ENCODE results near the gene NPAS3.

The NPAS3 gene

DNA sequence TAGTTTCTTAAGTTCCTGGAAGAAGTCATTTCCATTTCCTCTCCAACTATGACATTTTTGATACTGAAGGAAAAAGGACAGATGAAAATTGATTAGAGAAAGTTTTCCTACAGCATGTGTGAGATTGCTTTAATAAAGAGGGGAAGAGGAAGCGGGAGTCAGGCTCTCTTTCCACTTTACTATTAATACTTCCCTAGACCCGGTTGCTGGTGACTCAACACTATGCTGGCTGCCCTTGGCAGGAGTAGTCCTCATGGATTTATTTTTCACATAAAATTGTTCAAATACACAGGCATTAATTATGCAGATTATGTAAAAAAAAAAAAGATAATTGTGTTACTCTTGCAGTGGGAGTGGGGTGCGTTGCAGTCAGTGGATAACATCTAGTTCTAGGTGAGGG is 718.8 kb downstream of the NPAS3 start:
- Histone ChIP-seq H3K27ac (no peak overlapping the region), H3K9ac (ENCODE audit: insufficient read length) (no peak overlapping the region), H3K36me3 (ENCODE audit: insufficient read depth, low read length) (no peaks in the 10 kb centered on the region), H3K4me3 (no peak overlapping the region), H3K9me3 (ENCODE audit: low read depth, low read length) (no peaks in the 10 kb centered on the region)
- DNase-seq (ENCODE audit: low read depth, low spot score): no peak
- TF ChIP-seq POLR2AphosphoS5 (IDR thresholded peaks at IDR 0.05; ENCODE audit: borderline replicate concordance, low read depth, low read length) (no peak), FOXP2 (optimal IDR thresholded peaks at IDR 0.05; ENCODE audit: control extremely low read depth, extremely low read length, insufficient read depth) (no peak), EZH2 (IDR thresholded peaks at IDR 0.05) (no peak)

DNA sequence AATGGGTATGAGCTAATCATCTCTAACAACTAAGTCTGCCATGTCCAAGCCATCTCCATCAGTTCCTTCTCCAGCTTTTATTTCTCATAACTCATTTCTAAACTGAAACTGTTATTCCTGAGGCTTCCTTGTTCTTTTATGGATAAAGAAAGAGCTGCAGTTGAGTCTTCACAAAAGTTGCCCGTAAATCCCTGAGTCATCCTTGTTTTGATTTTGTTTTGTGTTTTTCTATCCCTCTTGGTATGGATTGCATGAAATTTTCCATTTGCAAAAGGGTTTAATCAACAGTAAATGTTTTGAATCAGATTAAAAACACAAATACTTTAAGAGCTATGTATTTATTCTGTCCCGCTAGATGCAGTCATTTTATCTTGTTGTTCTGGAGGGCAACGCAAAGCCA is 721.6 kb downstream of the NPAS3 start:
- TF ChIP-seq POLR2AphosphoS5 (IDR thresholded peaks at IDR 0.05; ENCODE audit: borderline replicate concordance, low read depth, low read length): no peak
- TF ChIP-seq EZH2 (IDR thresholded peaks at IDR 0.05): no peak
- no peak for TF ChIP-seq FOXP2 (optimal IDR thresholded peaks at IDR 0.05; ENCODE audit: control extremely low read depth, extremely low read length, insufficient read depth)
- no peak overlapping the region for H3K27ac ChIP-seq
- H3K9ac ChIP-seq (ENCODE audit: insufficient read length): no peak overlapping the region
- DNase-seq (ENCODE audit: low read depth, low spot score): no peak
- H3K9me3 ChIP-seq (ENCODE audit: low read depth, low read length): no peaks in the 10 kb centered on the region
- no peak overlapping the region for H3K4me3 ChIP-seq
- no peaks in the 10 kb centered on the region for H3K36me3 ChIP-seq (ENCODE audit: insufficient read depth, low read length)

DNA sequence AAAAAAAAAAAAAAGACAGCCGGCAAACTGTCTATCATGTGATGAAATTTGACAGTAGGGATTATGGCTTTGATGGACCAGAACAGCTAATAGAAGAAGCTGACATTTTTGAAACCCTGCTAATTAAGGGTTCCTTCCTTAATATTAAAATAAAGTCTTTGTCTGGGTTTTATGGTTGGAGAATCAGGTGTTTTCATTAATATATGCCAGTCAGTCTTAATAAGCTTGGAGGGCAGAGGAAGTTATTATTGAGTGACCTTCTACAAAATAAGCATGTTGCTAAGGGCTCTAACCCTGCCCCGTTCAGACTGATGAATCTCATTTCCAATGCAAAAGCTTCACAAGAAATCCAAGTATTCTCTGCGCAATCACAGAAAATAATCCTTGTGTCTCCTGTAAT is 722.4 kb downstream of the NPAS3 start:
- no peak for DNase-seq (ENCODE audit: low read depth, low spot score)
- Histone ChIP-seq H3K36me3 (ENCODE audit: insufficient read depth, low read length) (no peaks in the 10 kb centered on the region), H3K27ac (no peak overlapping the region), H3K4me3 (no peak overlapping the region), H3K9ac (ENCODE audit: insufficient read length) (no peak overlapping the region), H3K9me3 (ENCODE audit: low read depth, low read length) (no peaks in the 10 kb centered on the region)
- TF ChIP-seq EZH2 (IDR thresholded peaks at IDR 0.05) (no peak), POLR2AphosphoS5 (IDR thresholded peaks at IDR 0.05; ENCODE audit: borderline replicate concordance, low read depth, low read length) (no peak), FOXP2 (optimal IDR thresholded peaks at IDR 0.05; ENCODE audit: control extremely low read depth, extremely low read length, insufficient read depth) (no peak)

DNA sequence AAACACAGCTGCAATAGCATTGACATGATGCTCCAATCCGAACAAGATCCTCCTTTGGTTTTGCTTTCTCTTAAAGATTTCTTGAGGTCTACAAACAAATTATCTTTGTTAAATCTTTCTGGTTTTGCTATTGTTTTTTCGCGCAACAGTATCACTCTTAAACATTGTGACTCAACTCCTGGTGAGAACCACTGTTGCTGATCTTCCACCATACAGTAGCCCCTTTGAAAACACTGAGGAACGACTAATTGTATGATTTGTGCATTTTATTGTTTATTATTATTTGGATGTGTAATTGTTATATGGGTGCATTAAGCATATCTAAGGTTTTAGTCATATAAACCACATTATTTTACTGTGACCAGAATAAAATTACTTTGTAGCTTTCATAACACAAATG is 729.4 kb downstream of the NPAS3 start:
- no peak overlapping the region for H3K9ac ChIP-seq (ENCODE audit: insufficient read length)
- no peak overlapping the region for H3K4me3 ChIP-seq
- no peaks in the 10 kb centered on the region for H3K36me3 ChIP-seq (ENCODE audit: insufficient read depth, low read length)
- no peak overlapping the region for H3K27ac ChIP-seq
- TF ChIP-seq FOXP2 (optimal IDR thresholded peaks at IDR 0.05; ENCODE audit: control extremely low read depth, extremely low read length, insufficient read depth): no peak
- TF ChIP-seq POLR2AphosphoS5 (IDR thresholded peaks at IDR 0.05; ENCODE audit: borderline replicate concordance, low read depth, low read length): no peak
- no peak for TF ChIP-seq EZH2 (IDR thresholded peaks at IDR 0.05)
- no peaks in the 10 kb centered on the region for H3K9me3 ChIP-seq (ENCODE audit: low read depth, low read length)
- no peak for DNase-seq (ENCODE audit: low read depth, low spot score)

DNA sequence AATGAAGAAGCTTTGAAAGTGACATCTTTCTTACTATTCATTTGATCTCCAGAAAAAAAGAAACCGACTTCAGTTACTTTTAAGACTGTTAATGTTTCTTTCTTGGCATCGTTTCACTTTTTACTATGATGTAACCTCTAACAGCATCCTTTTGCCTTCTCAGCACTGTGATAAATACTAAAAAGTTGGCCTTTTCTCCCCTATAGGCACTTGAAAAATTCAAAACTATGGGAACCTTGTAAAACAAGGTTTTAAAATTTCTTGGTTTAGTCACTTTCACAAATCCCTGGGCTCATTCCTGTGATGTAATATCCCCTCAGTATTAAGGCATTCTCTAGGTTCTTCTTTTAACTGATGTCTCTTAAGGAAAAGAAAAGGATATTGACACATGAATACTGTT is 730.4 kb downstream of the NPAS3 start:
- no peak overlapping the region for H3K9ac ChIP-seq (ENCODE audit: insufficient read length)
- H3K27ac ChIP-seq: no peak overlapping the region
- DNase-seq (ENCODE audit: low read depth, low spot score): no peak
- H3K36me3 ChIP-seq (ENCODE audit: insufficient read depth, low read length): no peaks in the 10 kb centered on the region
- no peak overlapping the region for H3K4me3 ChIP-seq
- TF ChIP-seq POLR2AphosphoS5 (IDR thresholded peaks at IDR 0.05; ENCODE audit: borderline replicate concordance, low read depth, low read length) (no peak), FOXP2 (optimal IDR thresholded peaks at IDR 0.05; ENCODE audit: control extremely low read depth, extremely low read length, insufficient read depth) (no peak), EZH2 (IDR thresholded peaks at IDR 0.05) (no peak)
- no peaks in the 10 kb centered on the region for H3K9me3 ChIP-seq (ENCODE audit: low read depth, low read length)

DNA sequence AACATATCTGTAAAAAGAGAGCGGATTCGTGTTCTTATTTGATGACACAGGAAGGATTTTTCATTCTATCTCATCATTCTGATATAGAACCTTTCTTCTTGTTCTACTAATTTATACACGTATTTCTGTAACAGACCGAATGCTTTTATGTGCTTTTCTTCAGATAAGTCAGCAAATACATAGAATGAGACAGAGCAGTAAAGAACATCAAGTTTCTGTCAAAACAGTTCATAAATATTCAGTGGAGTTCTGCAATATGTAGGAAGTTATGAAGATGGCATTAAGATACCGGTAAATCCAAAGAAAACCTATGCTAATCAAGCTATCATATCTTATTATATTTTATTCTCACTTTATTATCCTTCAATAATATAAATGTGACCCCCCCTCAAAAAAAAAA is 731.6 kb downstream of the NPAS3 start:
- H3K9me3 ChIP-seq (ENCODE audit: low read depth, low read length): no peaks in the 10 kb centered on the region
- no peak overlapping the region for H3K27ac ChIP-seq
- H3K9ac ChIP-seq (ENCODE audit: insufficient read length): no peak overlapping the region
- no peaks in the 10 kb centered on the region for H3K36me3 ChIP-seq (ENCODE audit: insufficient read depth, low read length)
- H3K4me3 ChIP-seq: no peak overlapping the region
- TF ChIP-seq EZH2 (IDR thresholded peaks at IDR 0.05) (no peak), FOXP2 (optimal IDR thresholded peaks at IDR 0.05; ENCODE audit: control extremely low read depth, extremely low read length, insufficient read depth) (no peak), POLR2AphosphoS5 (IDR thresholded peaks at IDR 0.05; ENCODE audit: borderline replicate concordance, low read depth, low read length) (no peak)
- DNase-seq (ENCODE audit: low read depth, low spot score): no peak

DNA sequence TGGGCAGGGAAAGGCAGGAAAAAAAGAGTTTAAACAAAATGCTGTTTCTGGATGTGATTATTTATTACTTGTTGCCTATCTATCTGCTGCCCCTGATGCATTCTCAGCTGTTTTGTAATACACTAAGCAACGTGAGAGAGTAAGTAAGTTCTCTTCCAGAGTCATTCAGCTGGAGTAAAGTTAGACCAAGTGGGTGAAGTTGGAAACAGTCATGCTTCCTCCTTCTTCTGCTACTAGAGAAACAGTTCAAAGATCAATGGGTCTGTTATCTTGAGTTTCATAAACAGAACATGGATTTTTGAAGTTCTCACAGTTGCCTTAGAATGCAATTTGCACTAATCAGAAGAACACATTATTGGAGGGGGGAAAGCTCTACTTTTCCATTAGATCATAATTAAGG is 732.9 kb downstream of the NPAS3 start:
- no peaks in the 10 kb centered on the region for H3K9me3 ChIP-seq (ENCODE audit: low read depth, low read length)
- H3K9ac ChIP-seq (ENCODE audit: insufficient read length): no peak overlapping the region
- no peak overlapping the region for H3K27ac ChIP-seq
- H3K4me3 ChIP-seq: no peak overlapping the region
- no peaks in the 10 kb centered on the region for H3K36me3 ChIP-seq (ENCODE audit: insufficient read depth, low read length)
- no peak for DNase-seq (ENCODE audit: low read depth, low spot score)
- TF ChIP-seq FOXP2 (optimal IDR thresholded peaks at IDR 0.05; ENCODE audit: control extremely low read depth, extremely low read length, insufficient read depth) (no peak), POLR2AphosphoS5 (IDR thresholded peaks at IDR 0.05; ENCODE audit: borderline replicate concordance, low read depth, low read length) (no peak), EZH2 (IDR thresholded peaks at IDR 0.05) (no peak)

DNA sequence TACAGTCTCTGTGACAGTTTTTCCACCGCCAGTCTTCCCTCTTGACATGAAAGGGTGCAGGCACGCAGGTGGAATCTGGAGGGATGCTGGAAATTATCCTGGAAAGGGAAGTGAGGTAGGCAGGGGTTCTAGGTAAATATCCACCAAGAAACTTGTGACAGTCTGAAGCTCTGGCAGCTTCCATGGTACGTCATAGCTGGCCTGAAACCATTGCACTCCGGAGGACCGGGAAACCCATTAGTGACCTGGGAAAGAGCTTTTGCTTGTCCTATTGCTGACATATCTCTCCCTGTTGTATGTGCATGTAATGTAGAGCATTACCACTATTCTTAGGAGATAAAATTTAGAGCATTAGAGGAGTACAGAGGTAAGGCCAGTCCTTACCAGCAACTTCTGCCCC is 736.2 kb downstream of the NPAS3 start:
- no peak for DNase-seq (ENCODE audit: low read depth, low spot score)
- Histone ChIP-seq H3K9ac (ENCODE audit: insufficient read length) (no peak overlapping the region), H3K9me3 (ENCODE audit: low read depth, low read length) (no peaks in the 10 kb centered on the region), H3K36me3 (ENCODE audit: insufficient read depth, low read length) (no peaks in the 10 kb centered on the region), H3K4me3 (no peak overlapping the region), H3K27ac (no peak overlapping the region)
- TF ChIP-seq EZH2 (IDR thresholded peaks at IDR 0.05): no peak

DNA sequence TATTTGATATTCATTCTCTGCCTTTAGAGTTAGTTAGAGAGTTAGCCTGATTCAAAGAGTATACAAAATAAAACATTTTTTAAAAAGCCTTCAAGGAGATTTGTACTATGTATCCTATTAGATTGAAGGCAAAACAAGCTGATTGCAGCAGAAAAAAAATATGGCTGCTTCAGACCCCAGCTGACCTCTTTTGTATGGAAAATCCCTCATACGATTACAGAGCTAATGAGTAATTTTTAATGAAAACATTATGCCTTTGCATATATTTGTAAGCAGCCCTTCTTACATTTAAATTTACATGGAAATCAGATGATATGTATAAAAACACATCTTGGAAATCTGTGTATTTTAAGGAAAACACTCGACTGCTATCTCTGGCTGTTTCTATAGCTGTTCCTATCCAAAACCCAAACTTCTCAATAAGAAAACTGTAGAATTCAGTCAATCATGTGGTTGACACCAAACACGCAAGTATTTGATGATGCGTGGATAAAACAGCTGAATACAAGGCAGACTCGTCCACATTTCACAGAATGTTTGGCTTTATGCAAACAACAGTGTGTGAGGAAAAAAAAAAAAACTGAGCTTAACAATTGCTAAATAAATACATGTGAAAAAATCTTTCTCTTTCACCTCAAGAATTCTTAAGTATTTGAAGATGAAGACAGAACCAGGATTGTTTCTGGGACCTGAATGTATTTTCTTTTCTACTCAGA is 736.9 kb downstream of the NPAS3 start:
- no peak overlapping the region for H3K4me3 ChIP-seq
- TF ChIP-seq EZH2 (IDR thresholded peaks at IDR 0.05) (no peak), FOXP2 (optimal IDR thresholded peaks at IDR 0.05; ENCODE audit: control extremely low read depth, extremely low read length, insufficient read depth) (no peak), POLR2AphosphoS5 (IDR thresholded peaks at IDR 0.05; ENCODE audit: borderline replicate concordance, low read depth, low read length) (no peak)
- H3K9me3 ChIP-seq (ENCODE audit: low read depth, low read length): no peaks in the 10 kb centered on the region
- no peaks in the 10 kb centered on the region for H3K36me3 ChIP-seq (ENCODE audit: insufficient read depth, low read length)
- no peak overlapping the region for H3K27ac ChIP-seq
- no peak for DNase-seq (ENCODE audit: low read depth, low spot score)
- H3K9ac ChIP-seq (ENCODE audit: insufficient read length): no peak overlapping the region
